PC-9 (cell line): ENCODE results near the gene C3orf20. TPM values are rescaled to one million over a fixed set of nuclear protein-coding genes. Genes with fewer than 3 reads are reported as not detected.

ENCODE experiments used
- BruUV-seq: library from RNA; stranded (reverse); fragments of 400-500 nt; replicated peaks from 2 replicates; lab custom pipeline; 2021; lab: Mats Ljungman, UMichigan
- CTCF ChIA-PET: fragments of 300-600 bp; sonication (Branson Sonifier 250); formaldehyde crosslinking; loops from one replicate; lab custom pipeline; 2022; ENCODE audit warnings: antibody characterized with exemption; lab: Charles Lee
- POLR2A ChIA-PET: fragments of 300-600 bp; sonication (Branson Sonifier 250); formaldehyde crosslinking; loops from one replicate; lab custom pipeline; 2022; ENCODE audit warnings: antibody characterized with exemption; ENCODE audit not compliant: unreplicated experiment; lab: Charles Lee
- DNase-seq, 2 experiments: peaks; one replicate each; pipeline versions ENCODE4 v3.0.0 to v3.0.0-alpha.2; 2015 to 2022; ENCODE audit warnings: mixed read lengths in 1 of 2
- H2AFZ ChIP-seq: fragments of 200-600 bp; sonication (generic); 2 replicates; pipeline ENCODE4 v1.8.1; 2017; ENCODE audit warnings: antibody characterized with exemption
- H3F3A ChIP-seq: fragments of 200-600 bp; sonication (generic); 2 replicates; pipeline ENCODE4 v1.8.1; 2017; ENCODE audit warnings: antibody characterized with exemption, mild to moderate bottlenecking, low read depth; ENCODE audit not compliant: insufficient read depth
- H3K27ac ChIP-seq: fragments of 200-600 bp; sonication (generic); 2 replicates; pipeline ENCODE4 v1.6.1; 2016; ENCODE audit warnings: mixed run types
- H3K27me3 ChIP-seq: fragments of 200-600 bp; sonication (generic); 2 replicates; pipeline ENCODE4 v1.6.1; 2016; ENCODE audit warnings: low read depth, mixed run types; ENCODE audit not compliant: insufficient read depth
- H3K36me3 ChIP-seq: fragments of 200-600 bp; sonication (generic); 2 replicates; pipeline ENCODE4 v1.6.1; 2016; ENCODE audit warnings: low read depth, mixed run types
- H3K4me1 ChIP-seq: fragments of 200-600 bp; sonication (generic); replicated peaks from 2 replicates; pipeline ENCODE4 v1.6.1; 2016; ENCODE audit warnings: mixed run types; ENCODE audit not compliant: insufficient read depth
- H3K4me2 ChIP-seq: fragments of 200-600 bp; sonication (generic); 2 replicates; pipeline ENCODE4 v1.6.1; 2017; ENCODE audit warnings: mixed run types
- H3K4me3 ChIP-seq: fragments of 200-600 bp; sonication (generic); 2 replicates; pipeline ENCODE4 v1.6.1; 2016; ENCODE audit warnings: mixed run types
- H3K79me2 ChIP-seq: fragments of 200-600 bp; sonication (generic); 2 replicates; pipeline ENCODE4 v1.6.1; 2017; ENCODE audit warnings: low read depth, mixed run types
- H3K9me2 ChIP-seq: fragments of 200-600 bp; sonication (generic); 2 replicates; pipeline ENCODE4 v1.8.1; 2017; ENCODE audit warnings: mild to moderate bottlenecking; ENCODE audit not compliant: insufficient read depth
- H3K9me3 ChIP-seq: fragments of 200-600 bp; sonication (generic); 2 replicates; pipeline ENCODE4 v1.8.1; 2016; ENCODE audit warnings: low read depth; ENCODE audit not compliant: insufficient read depth
- H4K20me1 ChIP-seq: fragments of 200-600 bp; sonication (generic); 2 replicates; pipeline ENCODE4 v1.8.1; 2017; ENCODE audit not compliant: insufficient read depth
- EZH2 ChIP-seq: fragments of 200-600 bp; sonication (generic); IDR thresholded peaks from 2 replicates; pipeline ENCODE4 v1.8.0; 2017; ENCODE audit warnings: antibody characterized with exemption, low read depth
- intact Hi-C: fragments of 100-400 bp; cut with micrococcal nuclease; formaldehyde crosslinking; loops from one replicate; pipeline ENCODE4 v1.10.0; 2022; ENCODE audit not compliant: unreplicated experiment
- total RNA-seq: library from RNA; stranded (reverse); gene quantifications from 2 replicates; pipeline ENCODE4 v1.2.3, GENCODE V29; 2021
- TF ChIP-seq, protein P1 (sequence below): fragments of 200-600 bp; sonication (generic); conservative IDR thresholded peaks from 2 replicates; pipeline ENCODE4 v1.6.1; 2017; ENCODE audit warnings: mixed run types, antibody characterized with exemption, mild to moderate bottlenecking, moderate library complexity

Gene C3orf20
- total RNA-seq, 1 experiment from 2014 or later: not detected

DNA sequence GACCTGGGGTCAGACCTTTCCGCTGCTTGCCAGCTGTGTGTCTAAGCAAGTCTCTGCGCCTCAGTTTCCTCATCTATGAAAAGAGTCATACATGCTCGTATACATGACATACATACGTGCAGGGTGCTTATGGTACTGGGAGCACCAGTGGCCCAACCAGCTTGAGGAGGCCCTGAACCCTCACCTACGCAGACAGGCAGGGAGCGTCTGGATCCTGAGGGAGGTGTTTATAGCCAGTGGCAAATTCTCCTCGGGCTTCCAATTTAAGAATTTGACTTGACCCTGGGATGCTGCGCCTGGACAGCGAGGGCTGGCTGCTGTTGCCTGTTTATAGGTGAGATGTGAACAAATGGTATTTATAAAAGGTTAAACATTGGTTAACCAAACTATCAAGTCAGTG, 126.1 kb downstream of the C3orf20 start:
- Histone ChIP-seq H3K79me2 (no peaks in the 10 kb centered on the region), H3K9me2 (no peaks in the 10 kb centered on the region), H4K20me1 (no peaks in the 10 kb centered on the region), H3K4me2 (no peak overlapping the region), H3K4me1 (no peaks in the 10 kb centered on the region), H3K27me3 (0 out of 2 replicates have a peak, but pooled peaks cover 5% of the 10 kb centered on the region), H3K9me3 (no peaks in the 10 kb centered on the region), H2AFZ (no peak overlapping the region), H3K4me3 (no peak overlapping the region), H3F3A (no peaks in the 10 kb centered on the region), H3K36me3 (no peaks in the 10 kb centered on the region), H3K27ac (no peak overlapping the region)
- no TSS peak for BruUV-seq
- CTCF ChIA-PET: no interaction called here
- intact Hi-C loops: no loop called here
- POLR2A ChIA-PET: no interaction called here
- DNase-seq: no peak
- TF ChIP-seq EZH2: no peak
- TF ChIP-seq, protein P1, sequence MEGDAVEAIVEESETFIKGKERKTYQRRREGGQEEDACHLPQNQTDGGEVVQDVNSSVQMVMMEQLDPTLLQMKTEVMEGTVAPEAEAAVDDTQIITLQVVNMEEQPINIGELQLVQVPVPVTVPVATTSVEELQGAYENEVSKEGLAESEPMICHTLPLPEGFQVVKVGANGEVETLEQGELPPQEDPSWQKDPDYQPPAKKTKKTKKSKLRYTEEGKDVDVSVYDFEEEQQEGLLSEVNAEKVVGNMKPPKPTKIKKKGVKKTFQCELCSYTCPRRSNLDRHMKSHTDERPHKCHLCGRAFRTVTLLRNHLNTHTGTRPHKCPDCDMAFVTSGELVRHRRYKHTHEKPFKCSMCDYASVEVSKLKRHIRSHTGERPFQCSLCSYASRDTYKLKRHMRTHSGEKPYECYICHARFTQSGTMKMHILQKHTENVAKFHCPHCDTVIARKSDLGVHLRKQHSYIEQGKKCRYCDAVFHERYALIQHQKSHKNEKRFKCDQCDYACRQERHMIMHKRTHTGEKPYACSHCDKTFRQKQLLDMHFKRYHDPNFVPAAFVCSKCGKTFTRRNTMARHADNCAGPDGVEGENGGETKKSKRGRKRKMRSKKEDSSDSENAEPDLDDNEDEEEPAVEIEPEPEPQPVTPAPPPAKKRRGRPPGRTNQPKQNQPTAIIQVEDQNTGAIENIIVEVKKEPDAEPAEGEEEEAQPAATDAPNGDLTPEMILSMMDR: no peak

DNA sequence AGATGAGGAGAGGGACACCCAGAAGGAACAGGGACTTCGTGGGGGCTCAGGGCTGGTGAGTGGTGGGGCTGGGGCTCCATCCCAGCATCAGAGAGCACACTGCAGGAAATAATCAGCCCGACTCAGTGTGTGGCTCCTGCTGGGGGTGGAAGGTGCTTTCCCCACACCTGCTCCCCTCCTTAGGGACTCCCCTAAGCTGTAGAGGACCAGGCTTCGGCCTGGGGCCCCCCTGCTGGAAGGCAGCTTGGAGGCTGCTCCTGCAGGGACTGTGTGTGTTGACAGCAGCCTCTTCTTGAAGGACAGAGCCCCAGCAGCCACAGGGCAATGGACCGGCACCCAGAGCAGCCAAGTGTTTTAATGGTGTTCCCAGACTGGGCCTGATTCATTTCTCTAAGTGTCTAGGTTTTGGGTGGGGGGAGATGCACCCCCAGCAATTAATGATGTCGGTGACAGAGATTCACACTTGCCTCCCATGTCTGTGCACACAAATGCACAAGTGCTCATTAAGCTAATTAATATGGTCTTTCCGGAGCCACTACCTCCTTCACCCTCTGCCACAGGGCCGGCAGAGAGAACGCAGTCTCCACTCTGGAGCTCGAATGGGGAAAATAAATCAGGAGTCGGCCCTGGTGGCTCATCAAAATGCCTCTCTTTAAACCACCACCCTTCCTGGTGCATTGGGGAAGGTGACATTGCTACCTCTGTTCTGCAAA, 126.9 kb downstream of the C3orf20 start:
- no peak overlapping the region for H3K4me3 ChIP-seq
- no peaks in the 10 kb centered on the region for H3K4me1 ChIP-seq
- H3K9me3 ChIP-seq: no peaks in the 10 kb centered on the region
- no peaks in the 10 kb centered on the region for H3F3A ChIP-seq
- TF ChIP-seq, protein P1: no peak
- TF ChIP-seq EZH2: no peak
- no peak for DNase-seq
- H3K4me2 ChIP-seq: no peak overlapping the region
- H3K9me2 ChIP-seq: no peaks in the 10 kb centered on the region
- H4K20me1 ChIP-seq: no peaks in the 10 kb centered on the region
- H3K27me3 ChIP-seq: 0 out of 2 replicates have a peak, but pooled peaks cover 5% of the 10 kb centered on the region
- intact Hi-C loops: no loop called here
- no peaks in the 10 kb centered on the region for H3K36me3 ChIP-seq
- POLR2A ChIA-PET: no interaction called here
- H2AFZ ChIP-seq: no peak overlapping the region
- CTCF ChIA-PET: interaction anchor here (0.7 kb wide), 1 partner anchor 195 kb away, joined by 9 read pairs; no protein-coding TSS in a partner anchor
- BruUV-seq: no TSS peak
- no peaks in the 10 kb centered on the region for H3K79me2 ChIP-seq
- H3K27ac ChIP-seq: no peak overlapping the region

DNA sequence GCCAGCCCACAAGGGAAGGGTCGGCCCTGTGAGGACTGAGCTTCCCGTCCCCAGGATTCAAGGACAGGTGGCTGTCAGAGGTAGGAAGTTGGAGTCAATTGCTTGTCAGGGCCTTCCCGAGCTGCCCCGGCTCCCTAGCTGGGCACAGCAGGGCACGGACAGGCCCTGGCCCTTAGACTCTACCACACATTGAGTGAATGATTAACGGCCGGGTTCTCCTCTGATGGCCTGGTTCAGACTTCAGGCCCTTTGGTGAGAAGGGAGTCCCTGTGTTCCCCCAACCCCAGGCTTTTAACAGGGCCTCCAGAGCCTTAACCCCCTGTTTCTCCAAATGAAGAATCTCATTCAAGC, 127.4 kb downstream of the C3orf20 start:
- Histone ChIP-seq H4K20me1 (no peaks in the 10 kb centered on the region), H3K9me2 (no peaks in the 10 kb centered on the region), H2AFZ (no peak overlapping the region), H3K27me3 (0 out of 2 replicates have a peak, but pooled peaks cover 5% of the 10 kb centered on the region), H3K9me3 (no peaks in the 10 kb centered on the region), H3K4me3 (no peak overlapping the region), H3K4me1 (no peaks in the 10 kb centered on the region), H3F3A (no peaks in the 10 kb centered on the region), H3K79me2 (no peaks in the 10 kb centered on the region), H3K36me3 (no peaks in the 10 kb centered on the region), H3K4me2 (no peak overlapping the region), H3K27ac (no peak overlapping the region)
- POLR2A ChIA-PET: no interaction called here
- intact Hi-C loops: no loop called here
- TF ChIP-seq EZH2: no peak
- TF ChIP-seq, protein P1: no peak
- CTCF ChIA-PET: interaction anchor here (0.7 kb wide), 1 partner anchor 196 kb away, joined by 9 read pairs; no protein-coding TSS in a partner anchor
- no TSS peak for BruUV-seq
- no peak for DNase-seq
